Muscle layer of duodenum (tissue), 2 donors: ENCODE results near the gene RPS6KA5.
"Not testable (repeated sequence)": the region's sequence is repeated elsewhere in the genome, so short reads cannot be mapped to it uniquely, and the experiment has no call there.

Source experiments
- H3K27ac ChIP-seq: one replicate; pipeline ENCODE4 v1.7.0; 2013; ENCODE audit warnings: mild to moderate bottlenecking, low read length
- H3K27me3 ChIP-seq: one replicate; pipeline ENCODE4 v1.7.0; 2013; ENCODE audit warnings: low read depth, mild to moderate bottlenecking, control low read depth, low read length
- H3K36me3 ChIP-seq, 2 donors: one replicate each; pipeline ENCODE4 v1.7.0; 2013; ENCODE audit warnings: low read length in 2 of 2, control low read depth in 1 of 2, mild to moderate bottlenecking in 1 of 2; ENCODE audit not compliant: insufficient read depth in 2 of 2, control insufficient read depth in 1 of 2
- H3K4me1 ChIP-seq, 2 donors: one replicate each; pipeline ENCODE4 v1.7.0; 2013; ENCODE audit warnings: low read length in 2 of 2, mild to moderate bottlenecking in 2 of 2, control low read depth in 1 of 2, moderate library complexity in 1 of 2; ENCODE audit not compliant: insufficient read depth in 2 of 2, control insufficient read depth in 1 of 2
- H3K4me3 ChIP-seq, 2 donors: one replicate each; pipeline ENCODE4 v1.7.0; 2013; ENCODE audit warnings: low read length in 2 of 2, low read depth in 1 of 2, mild to moderate bottlenecking in 1 of 2
- H3K9me3 ChIP-seq, 2 donors: one replicate each; pipeline ENCODE4 v1.7.0; 2013; ENCODE audit warnings: low read length in 2 of 2, control low read depth in 1 of 2, mild to moderate bottlenecking in 1 of 2; ENCODE audit not compliant: control insufficient read depth in 1 of 2
- donor health status: healthy.

Gene RPS6KA5

DNA sequence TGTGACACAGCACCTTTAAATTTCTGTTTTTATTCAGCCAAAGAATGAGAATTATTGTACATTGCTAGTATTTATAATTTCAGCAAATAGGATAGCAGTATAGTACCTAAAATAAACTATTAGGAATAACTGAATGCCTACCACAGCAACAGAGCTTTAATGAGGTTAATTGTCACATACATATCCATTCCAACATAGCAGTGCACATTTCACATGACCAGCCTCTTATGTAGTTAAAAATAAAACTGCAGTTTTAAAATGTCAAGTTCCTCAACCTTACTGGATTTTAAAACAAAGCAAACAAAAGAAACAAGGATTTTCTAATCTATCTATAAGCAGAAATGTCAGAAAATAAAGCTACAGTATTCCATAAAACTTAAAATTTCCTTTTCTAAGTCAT is 193.6 kb downstream of the RPS6KA5 start:
- Histone ChIP-seq H3K27ac (peak overlapping the region; percentile 19), H3K27me3 (no peaks in the 10 kb centered on the region), H3K9me3 (no peaks in the 10 kb centered on the region), H3K36me3 (no peaks in the 10 kb centered on the region), H3K4me1 (peaks cover 0 to 10% of the 10 kb centered on the region in 2 donors), H3K4me3 (no peak overlapping the region)

- Histone ChIP-seq H3K27me3 (no peaks in the 10 kb centered on the region), H3K36me3 (no peaks in the 10 kb centered on the region), H3K27ac (no peak overlapping the region), H3K9me3 (no peaks in the 10 kb centered on the region), H3K4me3 (no peak overlapping the region), H3K4me1 (peaks cover 0 to 6% of the 10 kb centered on the region in 2 donors)
Observed at GRCh38 chr14:90864741-90865140, 195.7 kb downstream of the RPS6KA5 start.

- no peaks in the 10 kb centered on the region for H3K27me3 ChIP-seq
- no peaks in the 10 kb centered on the region for H3K36me3 ChIP-seq
- H3K4me3 ChIP-seq: no peak overlapping the region
- no peak overlapping the region for H3K27ac ChIP-seq
- no peaks in the 10 kb centered on the region for H3K4me1 ChIP-seq
- H3K9me3 ChIP-seq: no peaks in the 10 kb centered on the region
Observed at GRCh38 chr14:90858511-90858910, 201.9 kb downstream of the RPS6KA5 start.

DNA sequence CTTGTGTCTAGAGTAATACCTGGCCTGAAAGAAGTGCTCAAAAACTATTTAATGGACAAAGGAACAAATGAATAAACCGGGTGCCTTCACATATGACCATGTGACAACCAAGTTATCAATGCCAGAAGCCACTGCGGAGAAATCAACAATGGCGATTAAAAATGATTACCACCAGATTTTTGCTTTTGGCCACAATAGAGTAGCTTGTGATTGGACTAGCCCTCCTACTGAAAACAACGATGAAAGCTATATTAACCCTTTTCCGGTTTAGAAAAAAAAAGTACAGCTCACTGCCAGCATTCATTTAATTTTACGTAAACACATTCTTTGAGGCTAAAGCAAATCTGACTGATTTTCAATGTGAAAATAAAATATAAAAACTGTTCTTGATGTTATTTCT is 202.6 kb downstream of the RPS6KA5 start:
- Histone ChIP-seq H3K9me3 (no peaks in the 10 kb centered on the region), H3K4me3 (no peak overlapping the region), H3K36me3 (no peaks in the 10 kb centered on the region), H3K27me3 (no peaks in the 10 kb centered on the region), H3K4me1 (no peaks in the 10 kb centered on the region), H3K27ac (no peak overlapping the region)

DNA sequence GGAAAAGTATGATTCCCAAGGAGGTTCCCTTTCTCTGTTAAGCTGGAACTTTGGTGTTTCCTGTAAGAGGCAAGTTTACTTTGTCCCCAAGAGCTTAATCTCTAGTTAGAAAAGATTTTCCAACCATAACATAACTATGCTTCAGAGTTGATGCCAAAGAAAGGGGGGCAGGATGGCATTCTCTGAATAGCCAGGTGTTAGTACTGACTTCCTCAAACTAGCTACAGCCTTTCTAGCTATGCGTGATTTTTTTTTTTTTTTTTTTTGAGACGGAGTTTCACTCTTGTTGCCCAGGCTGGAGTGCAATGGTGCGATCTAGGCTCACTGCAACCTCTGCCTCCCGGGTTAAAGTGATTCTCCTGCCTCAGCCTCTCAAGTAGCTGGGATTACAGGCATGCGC is 204.3 kb downstream of the RPS6KA5 start:
- H3K27me3 ChIP-seq, H3K27ac ChIP-seq, H3K4me1 ChIP-seq, H3K4me3 ChIP-seq, H3K9me3 ChIP-seq, H3K36me3 ChIP-seq: not testable (repeated sequence)

DNA sequence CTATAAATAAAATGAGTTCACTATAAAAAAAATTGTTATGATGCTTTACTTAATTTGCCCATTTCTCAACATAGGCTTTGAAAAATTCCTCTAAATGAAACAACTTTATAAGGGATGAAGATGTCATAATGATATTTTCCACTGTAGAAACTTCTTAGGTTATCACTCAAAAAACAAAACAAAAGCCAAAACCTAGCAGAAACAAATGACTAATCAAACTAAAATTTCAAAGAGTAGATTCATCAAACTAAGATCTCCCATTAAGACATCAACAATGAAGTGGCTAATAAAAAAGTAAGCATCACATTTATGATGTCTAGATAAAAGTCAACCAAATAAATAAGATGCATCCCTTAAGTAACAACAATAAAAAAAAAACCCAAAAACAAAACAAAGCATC is 207.3 kb downstream of the RPS6KA5 start:
- Histone ChIP-seq H3K9me3 (no peaks in the 10 kb centered on the region), H3K36me3 (no peaks in the 10 kb centered on the region), H3K4me3 (no peak overlapping the region)

GRCh38 chr14:90851327-90852036 is 209.0 kb downstream of the RPS6KA5 start:
- no peaks in the 10 kb centered on the region for H3K9me3 ChIP-seq

More for the DNA sequence above, 207.3 kb downstream of the RPS6KA5 start:
- H3K4me1 ChIP-seq: no peaks in the 10 kb centered on the region
- H3K27me3 ChIP-seq: no peaks in the 10 kb centered on the region
- no peak overlapping the region for H3K27ac ChIP-seq

DNA sequence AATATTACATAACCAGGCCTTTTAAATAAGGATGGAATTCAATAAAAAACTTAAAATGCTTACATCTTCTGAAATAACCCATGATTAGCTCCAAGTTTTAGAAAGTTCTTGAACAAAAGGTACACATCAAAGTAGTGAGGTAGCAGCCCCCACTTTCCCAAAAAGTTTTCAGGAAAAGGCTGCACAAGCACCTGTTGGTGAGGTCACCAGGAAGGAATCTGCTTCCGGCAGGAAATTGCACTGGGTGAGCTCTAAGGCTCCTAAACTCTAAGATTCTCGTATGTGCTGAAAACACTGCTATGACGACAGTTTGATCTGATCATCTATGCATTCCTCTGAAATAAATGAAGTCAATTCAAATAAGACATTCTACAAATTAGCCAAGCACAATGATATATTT is 210.0 kb downstream of the RPS6KA5 start:
- Histone ChIP-seq H3K4me3 (no peak overlapping the region), H3K4me1 (no peaks in the 10 kb centered on the region), H3K9me3 (no peaks in the 10 kb centered on the region), H3K27me3 (no peaks in the 10 kb centered on the region), H3K27ac (no peak overlapping the region), H3K36me3 (peaks cover 0 to 6% of the 10 kb centered on the region in 2 donors)

More at GRCh38 chr14:90851327-90852036, 209.0 kb downstream of the RPS6KA5 start:
- no peaks in the 10 kb centered on the region for H3K36me3 ChIP-seq
- H3K4me3 ChIP-seq: no peak overlapping the region
- no peaks in the 10 kb centered on the region for H3K4me1 ChIP-seq
- no peak overlapping the region for H3K27ac ChIP-seq
- no peaks in the 10 kb centered on the region for H3K27me3 ChIP-seq

DNA sequence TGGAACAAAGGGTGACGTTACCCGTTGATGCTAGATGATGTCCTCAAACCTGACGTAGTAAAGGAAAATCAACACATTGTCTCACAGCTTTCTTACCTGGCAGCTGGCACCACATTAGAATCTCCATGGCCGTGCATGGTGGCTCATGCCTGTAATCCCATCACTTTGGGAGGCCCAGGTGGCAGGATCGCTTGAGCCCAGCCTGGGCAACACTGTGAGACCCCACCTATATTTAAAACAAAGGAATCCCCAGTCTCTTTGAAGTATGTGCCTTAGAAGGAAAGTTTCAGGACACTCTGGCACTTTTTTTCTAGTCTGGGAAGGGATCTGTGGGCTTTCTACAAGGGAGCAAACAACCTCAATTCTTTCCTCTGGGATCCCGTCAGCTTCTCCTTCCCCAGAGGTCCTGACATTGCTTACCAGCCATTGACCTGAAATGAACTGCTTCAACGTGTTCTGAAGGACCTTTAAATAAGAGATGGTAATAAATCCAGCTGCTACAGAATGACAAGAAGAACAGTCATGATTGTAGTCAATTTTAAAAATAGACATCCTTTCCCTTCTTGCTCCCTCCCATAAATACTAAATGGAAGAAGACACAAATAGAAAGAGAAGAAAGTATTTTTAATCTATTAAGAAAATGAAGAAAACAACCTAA is 210.5 kb downstream of the RPS6KA5 start:
- Histone ChIP-seq H3K4me3 (no peak overlapping the region), H3K9me3 (no peaks in the 10 kb centered on the region), H3K27me3 (no peaks in the 10 kb centered on the region), H3K4me1 (no peaks in the 10 kb centered on the region), H3K36me3 (peaks cover 0 to 7% of the 10 kb centered on the region in 2 donors), H3K27ac (no peak overlapping the region)

DNA sequence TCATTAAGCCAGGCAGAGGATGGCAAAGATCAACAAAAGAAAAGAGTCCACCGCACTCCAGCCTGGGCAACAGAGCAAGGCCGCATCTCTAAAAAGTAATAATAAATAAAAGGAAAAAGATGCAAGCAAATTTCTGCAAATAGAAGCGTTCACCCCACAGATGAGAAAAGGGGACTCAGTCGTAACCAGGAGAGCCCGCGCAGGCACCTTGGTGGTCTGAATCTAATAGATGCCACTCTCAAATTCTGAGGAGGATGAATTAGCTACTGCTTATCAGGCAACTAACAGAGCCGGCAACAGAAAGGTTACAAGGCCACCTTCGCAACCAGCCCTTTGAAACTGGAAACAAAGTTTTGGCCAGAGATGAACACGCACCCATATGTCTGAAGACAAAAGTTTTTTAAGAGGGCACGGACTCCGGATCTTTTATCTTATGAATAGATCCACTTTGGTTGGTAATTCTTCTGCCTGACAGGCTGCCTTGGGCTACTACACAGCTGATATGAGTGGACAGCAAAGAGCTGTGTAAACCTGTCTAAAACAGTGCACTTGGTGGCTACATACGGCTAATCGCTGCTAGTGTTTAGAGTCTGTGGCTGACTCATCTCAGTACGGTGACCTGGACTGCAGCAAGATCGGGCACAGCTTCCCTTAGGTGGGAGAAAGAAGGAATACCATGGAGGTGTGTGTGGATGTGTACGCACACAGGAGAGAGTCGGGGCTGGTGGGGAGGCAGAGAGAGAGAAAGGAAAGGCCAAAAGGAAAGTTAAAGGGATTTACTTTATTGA is 211.3 kb downstream of the RPS6KA5 start:
- H3K4me3 ChIP-seq: no peak overlapping the region
- H3K27me3 ChIP-seq: no peaks in the 10 kb centered on the region
- no peaks in the 10 kb centered on the region for H3K9me3 ChIP-seq
- no peak overlapping the region for H3K27ac ChIP-seq
- peaks cover 0 to 7% of the 10 kb centered on the region in 2 donors for H3K36me3 ChIP-seq
- H3K4me1 ChIP-seq: no peaks in the 10 kb centered on the region

- H3K27me3 ChIP-seq: no peaks in the 10 kb centered on the region
Observed at GRCh38 chr14:90846511-90846910, 213.9 kb downstream of the RPS6KA5 start.

More at GRCh38 chr14:90846511-90846910, 213.9 kb downstream of the RPS6KA5 start:
- Histone ChIP-seq H3K27ac (no peak overlapping the region), H3K4me3 (no peak overlapping the region), H3K36me3 (peaks cover 0 to 7% of the 10 kb centered on the region in 2 donors), H3K4me1 (no peaks in the 10 kb centered on the region), H3K9me3 (no peaks in the 10 kb centered on the region)
